Liver (tissue), 10 donors: Measurements from ENCODE around the gene TNN. TPM values are rescaled to one million over a fixed set of nuclear protein-coding genes. Genes with fewer than 3 reads are reported as not detected.

Experiments
- DNase-seq: peaks from one replicate; pipeline ENCODE4 v3.0.0-alpha.2; 2017; ENCODE audit warnings: low spot score
- H3K27ac ChIP-seq, 2 donors: one replicate each; pipeline ENCODE4 v1.7.0; 2013; ENCODE audit warnings: inconsistent platforms in 2 of 2, low read length in 2 of 2, control low read depth in 1 of 2, low read depth in 1 of 2, mild to moderate bottlenecking in 1 of 2
- H3K27me3 ChIP-seq, 4 donors: one replicate each; pipeline versions ENCODE4 v1.6.1 to v1.7.0; 2013; ENCODE audit warnings: low read length in 3 of 4, inconsistent platforms in 1 of 4, mild to moderate bottlenecking in 1 of 4, moderate library complexity in 1 of 4; ENCODE audit not compliant: control insufficient read depth in 4 of 4, insufficient read depth in 4 of 4
- H3K36me3 ChIP-seq, 4 donors: one replicate each; pipeline versions ENCODE4 v1.6.1 to v1.7.0; 2013; ENCODE audit warnings: low read length in 3 of 4, mild to moderate bottlenecking in 3 of 4, low read depth in 1 of 4, moderate library complexity in 1 of 4; ENCODE audit not compliant: control insufficient read depth in 4 of 4, insufficient read depth in 3 of 4
- H3K4me1 ChIP-seq, 4 donors: one replicate each; pipeline versions ENCODE4 v1.6.1 to v1.7.0; 2013; ENCODE audit warnings: low read length in 3 of 4, mild to moderate bottlenecking in 3 of 4, moderate library complexity in 1 of 4; ENCODE audit not compliant: control insufficient read depth in 4 of 4, insufficient read depth in 4 of 4
- H3K4me3 ChIP-seq, 3 donors: one replicate each; pipeline versions ENCODE4 v1.6.1 to v1.7.0; 2013; ENCODE audit warnings: low read length in 3 of 3, control low read depth in 1 of 3, low read depth in 1 of 3, mild to moderate bottlenecking in 1 of 3
- H3K9ac ChIP-seq, 2 donors: one replicate each; pipeline ENCODE4 v1.7.0; 2013; ENCODE audit warnings: low read length in 2 of 2, mild to moderate bottlenecking in 2 of 2, moderate library complexity in 2 of 2, control low read depth in 1 of 2, low read depth in 1 of 2
- H3K9me3 ChIP-seq, 4 donors: one replicate each; pipeline versions ENCODE4 v1.6.1 to v1.7.0; 2013; ENCODE audit warnings: low read length in 3 of 4; ENCODE audit not compliant: control insufficient read depth in 4 of 4
- JUND ChIP-seq, 2 donors: IDR thresholded peaks; 2 replicates each; pipeline ENCODE4 v1.6.1; 2016; ENCODE audit warnings: antibody characterized with exemption in 2 of 2
- NR2F2 ChIP-seq: IDR thresholded peaks from 2 replicates; pipeline ENCODE4 v1.6.1; 2016; ENCODE audit warnings: antibody characterized with exemption
- WGBS: extraction: QIAGEN DNeasy Blood & Tissue Kit; methylation state at CpG from one replicate; pipeline ENCODE4 v1.1.7; 2013; 5-methylcytosine and 5-hydroxymethylcytosine counted together
- polyA plus RNA-seq, 2 donors: library from polyadenylated mRNA; stranded (reverse) in 1 of 2; unstranded in 1 of 2; fragments of 200-250 nt in 1 of 2; fragments of >200 nt in 1 of 2; fragmentation: Nextera tagmentation in 1 of 2; extraction: Ambion mirVana in 1 of 2; gene quantifications; one replicate each; pipeline versions ENCODE4 v1.2.1 to v1.2.3, GENCODE V29; 2013 to 2015
- small RNA-seq: library from RNA; depleted of rRNA; stranded (forward); fragments of <200 nt; gene quantifications from one replicate; pipeline ENCODE3, GENCODE V24; 2014
- total RNA-seq, 2 donors: library from RNA; depleted of rRNA; stranded (reverse); fragments of >200 nt; gene quantifications; one replicate each; pipeline ENCODE4 v1.2.3, GENCODE V29; 2014
- TF ChIP-seq, protein P1 (sequence below): IDR thresholded peaks from 2 replicates; pipeline ENCODE4 v1.6.1; 2016; ENCODE audit warnings: antibody characterized with exemption, mild to moderate bottlenecking
- donor health status: healthy.
- donor health status: healthy.
- donor health status: healthy.
- donor health status: healthy.
- donor health status: healthy.

Gene TNN
- total and polyA plus RNA-seq, 4 donors, result 0.11 to 1.8 (median 0.80) TPM

DNA sequence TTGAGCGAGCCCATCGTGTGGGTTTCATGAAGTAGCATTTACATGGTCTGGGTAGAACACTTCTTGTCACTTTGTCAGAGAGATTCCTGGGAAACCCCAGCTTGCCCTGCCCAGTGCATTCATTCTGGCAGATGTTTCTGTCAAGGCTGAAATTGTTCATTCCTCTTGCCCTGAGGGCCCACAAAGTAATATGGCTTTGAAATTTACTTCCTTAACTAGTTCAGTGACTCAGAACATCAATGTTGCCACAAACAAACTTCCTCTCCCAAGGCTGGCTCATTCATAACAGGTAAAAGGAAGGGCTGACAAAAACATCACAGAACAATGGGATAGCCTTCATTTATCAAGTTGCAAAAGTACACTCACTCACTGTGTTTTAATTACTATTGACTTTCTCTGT lies 129.9 kb downstream of the TNN start:
- no peaks in the 10 kb centered on the region for H3K36me3 ChIP-seq
- H3K4me1 ChIP-seq, result peaks cover 0 to 12% (median 6%) of the 10 kb centered on the region in 4 donors
- no peak overlapping the region for H3K9ac ChIP-seq
- H3K27ac ChIP-seq, result no peak overlapping the region
- TF ChIP-seq JUND (IDR thresholded peaks at IDR 0.05) (no peak), NR2F2 (no peak)
- TF ChIP-seq, protein P1, sequence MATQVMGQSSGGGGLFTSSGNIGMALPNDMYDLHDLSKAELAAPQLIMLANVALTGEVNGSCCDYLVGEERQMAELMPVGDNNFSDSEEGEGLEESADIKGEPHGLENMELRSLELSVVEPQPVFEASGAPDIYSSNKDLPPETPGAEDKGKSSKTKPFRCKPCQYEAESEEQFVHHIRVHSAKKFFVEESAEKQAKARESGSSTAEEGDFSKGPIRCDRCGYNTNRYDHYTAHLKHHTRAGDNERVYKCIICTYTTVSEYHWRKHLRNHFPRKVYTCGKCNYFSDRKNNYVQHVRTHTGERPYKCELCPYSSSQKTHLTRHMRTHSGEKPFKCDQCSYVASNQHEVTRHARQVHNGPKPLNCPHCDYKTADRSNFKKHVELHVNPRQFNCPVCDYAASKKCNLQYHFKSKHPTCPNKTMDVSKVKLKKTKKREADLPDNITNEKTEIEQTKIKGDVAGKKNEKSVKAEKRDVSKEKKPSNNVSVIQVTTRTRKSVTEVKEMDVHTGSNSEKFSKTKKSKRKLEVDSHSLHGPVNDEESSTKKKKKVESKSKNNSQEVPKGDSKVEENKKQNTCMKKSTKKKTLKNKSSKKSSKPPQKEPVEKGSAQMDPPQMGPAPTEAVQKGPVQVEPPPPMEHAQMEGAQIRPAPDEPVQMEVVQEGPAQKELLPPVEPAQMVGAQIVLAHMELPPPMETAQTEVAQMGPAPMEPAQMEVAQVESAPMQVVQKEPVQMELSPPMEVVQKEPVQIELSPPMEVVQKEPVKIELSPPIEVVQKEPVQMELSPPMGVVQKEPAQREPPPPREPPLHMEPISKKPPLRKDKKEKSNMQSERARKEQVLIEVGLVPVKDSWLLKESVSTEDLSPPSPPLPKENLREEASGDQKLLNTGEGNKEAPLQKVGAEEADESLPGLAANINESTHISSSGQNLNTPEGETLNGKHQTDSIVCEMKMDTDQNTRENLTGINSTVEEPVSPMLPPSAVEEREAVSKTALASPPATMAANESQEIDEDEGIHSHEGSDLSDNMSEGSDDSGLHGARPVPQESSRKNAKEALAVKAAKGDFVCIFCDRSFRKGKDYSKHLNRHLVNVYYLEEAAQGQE, result no peak
- no peak for DNase-seq
- H3K4me3 ChIP-seq, result no peak overlapping the region
- no peaks in the 10 kb centered on the region for H3K27me3 ChIP-seq
- no peaks in the 10 kb centered on the region for H3K9me3 ChIP-seq
- WGBS, result 78% methylated on average over 2 of the region's 2 CpGs

Small RNA genes within 50 kb of the gene (small RNA-seq; reads per million reads assigned to genes)
- not detected for gene RF00019

Other genes with a start within 250 kb of the TNN start
- gene CACYBP, start 67.9 kb upstream of the TNN start, total RNA-seq, result 10 to 100 TPM; 39.2 to 81.2 TPM
- 10 to 100 TPM; 26.4 to 34.0 TPM for gene CACYBP, start 67.9 kb upstream of the TNN start, polyA plus RNA-seq
- 10 to 100 TPM; 14.9 to 23.0 TPM for gene MRPS14, start 44.4 kb upstream of the TNN start, total RNA-seq
- 10 to 100 TPM; 21.8 to 41.4 TPM for gene MRPS14, start 44.4 kb upstream of the TNN start, polyA plus RNA-seq
- gene KIAA0040, start 124.9 kb downstream of the TNN start, total RNA-seq, result 10 to 100 TPM in 1 of 2 donors, 1 to 10 TPM in 1; 5.7 to 12.0 TPM
- gene KIAA0040, start 124.9 kb downstream of the TNN start, polyA plus RNA-seq, result 1 to 10 TPM; 4.6 to 5.8 TPM